Erythroblast (primary cell): Measurements from ENCODE around the gene BPGM.

Experiments
- DNase-seq, 2 experiments: peaks; one replicate each; lab custom pipeline; 2025; lab: John Stamatoyannopoulos, UW
- GATA1 ChIP-seq: IDR thresholded peaks from 2 replicates; pipeline ENCODE4 v1.6.1; 2011; ENCODE audit warnings: low read depth, mild to moderate bottlenecking, control low read depth, low read length, moderate library complexity
- POLR2A ChIP-seq: IDR thresholded peaks from 2 replicates; pipeline ENCODE4 v1.6.1; 2011; ENCODE audit warnings: mild to moderate bottlenecking, low read length

BPGM gene

GRCh38 chr7:134646425-134647305 lies at the start of gene BPGM:
BPGM (plus strand) TSS chr7:134646853; CDS start chr7:134661508, 14,655 bp downstream.
- peak; percentile 100 for DNase-seq
- no peak for TF ChIP-seq GATA1
- peak; percentile 99 for TF ChIP-seq POLR2A

GRCh38 chr7:134599371-134599770 lies 47.3 kb upstream of the BPGM start:
- no peak for TF ChIP-seq POLR2A
- TF ChIP-seq GATA1: no peak
- DNase-seq: no peak

GRCh38 chr7:134601459-134601858 lies 45.2 kb upstream of the BPGM start:
- DNase-seq: no peak
- TF ChIP-seq POLR2A (no peak), GATA1 (no peak)

- TF ChIP-seq POLR2A: no peak
- TF ChIP-seq GATA1: no peak
- no peak for DNase-seq
These were observed 43.7 kb upstream of the BPGM start for GRCh38 chr7:134602881-134603451.

- no peak for TF ChIP-seq POLR2A
- TF ChIP-seq GATA1: no peak
- peak; percentile 71 to 85 for DNase-seq
These were observed 40.4 kb upstream of the BPGM start for GRCh38 chr7:134605978-134606923.

- TF ChIP-seq GATA1: no peak
- no peak for TF ChIP-seq POLR2A
- DNase-seq: no peak
These were observed 35.0 kb upstream of the BPGM start for GRCh38 chr7:134611611-134612151.

- no peak for TF ChIP-seq POLR2A
- TF ChIP-seq GATA1: no peak
- DNase-seq: peak; percentile 6 to 19
These were observed 34.5 kb upstream of the BPGM start for GRCh38 chr7:134612197-134612596.

- no peak for DNase-seq
- TF ChIP-seq GATA1 (no peak), POLR2A (no peak)
These were observed 32.9 kb upstream of the BPGM start for GRCh38 chr7:134613623-134614347.

GRCh38 chr7:134616611-134617010 lies 30.0 kb upstream of the BPGM start:
- TF ChIP-seq GATA1 (no peak), POLR2A (no peak)
- DNase-seq: no peak

GRCh38 chr7:134618756-134619530 lies 27.7 kb upstream of the BPGM start:
- no peak for DNase-seq
- TF ChIP-seq POLR2A (no peak), GATA1 (no peak)

- TF ChIP-seq POLR2A (no peak), GATA1 (no peak)
- DNase-seq: no peak
These were observed 26.9 kb upstream of the BPGM start for GRCh38 chr7:134619627-134620331.
